B cell (primary cell): ENCODE results near the gene SECTM1. TPM values are rescaled to one million over a fixed set of nuclear protein-coding genes. Genes with fewer than 3 reads are reported as not detected.

Experiments
- ATAC-seq: fragments of 200-7000 bp; cut with Tn5 transposase; one replicate; pipeline ENCODE4 v1.10.0; 2021; ENCODE audit warnings: low read depth, mild to moderate bottlenecking, moderate number of reproducible peaks, moderate library complexity
- CTCF ChIA-PET: fragments of 350-600 bp; sonication (Branson Sonifier 250); formaldehyde crosslinking; loops from one replicate; lab custom pipeline; 2021; ENCODE audit warnings: antibody characterized with exemption, inconsistent platforms; lab: Charles Lee
- POLR2A ChIA-PET: fragments of 350-600 bp; sonication (Branson Sonifier 250); formaldehyde crosslinking; loops from one replicate; lab custom pipeline; 2021; ENCODE audit warnings: antibody characterized with exemption; lab: Charles Lee
- DNase-seq: peaks from one replicate; pipeline ENCODE4 v3.0.0; 2013
- H2AFZ ChIP-seq: 2 replicates; pipeline ENCODE4 v1.6.1; 2012; ENCODE audit warnings: mild to moderate bottlenecking, low read depth, low read length; ENCODE audit not compliant: insufficient read depth, poor library complexity, severe bottlenecking
- H3K27ac ChIP-seq, 2 donors: 1 replicate in 1 of 2; 2 replicates in 1 of 2; pipeline ENCODE4 v1.5.1; 2012 to 2013; ENCODE audit warnings: low read length in 2 of 2, mild to moderate bottlenecking in 2 of 2, moderate library complexity in 1 of 2
- H3K27me3 ChIP-seq, 4 experiments: fragments of 200-600 bp in 1 of 4; sonication (generic) in 1 of 4; replicated peaks in 1 of 4; 1 replicate in 2 of 4; 2 replicates in 2 of 4; pipeline versions ENCODE4 v1.6.1 to v1.7.0; 2013 to 2016; ENCODE audit warnings: low read length in 3 of 4, mild to moderate bottlenecking in 2 of 4, mixed read lengths in 1 of 4, moderate library complexity in 1 of 4; ENCODE audit not compliant: insufficient read depth in 4 of 4, control insufficient read depth in 3 of 4; ENCODE audit errors: control extremely low read depth in 1 of 4
- H3K36me3 ChIP-seq, 2 experiments: replicated peaks in 1 of 2; 1 replicate in 1 of 2; 2 replicates in 1 of 2; pipeline versions ENCODE4 v1.6.1 to v1.7.1; 2013; ENCODE audit warnings: low read length in 1 of 2; ENCODE audit not compliant: insufficient read depth in 2 of 2, control insufficient read depth in 1 of 2; ENCODE audit errors: control extremely low read depth in 1 of 2, extremely low read depth in 1 of 2
- H3K4me1 ChIP-seq, 2 donors: fragments of 200-600 bp in 1 of 2; sonication (generic) in 1 of 2; 1 replicate in 1 of 2; 2 replicates in 1 of 2; pipeline versions ENCODE4 v1.5.1 to v1.6.1; 2013 to 2017; ENCODE audit warnings: low read length in 2 of 2; ENCODE audit not compliant: control insufficient read depth in 2 of 2, insufficient read depth in 2 of 2
- H3K4me2 ChIP-seq: replicated peaks from 2 replicates; pipeline ENCODE3; 2012; ENCODE audit warnings: mild to moderate bottlenecking, low read depth, low read length; ENCODE audit not compliant: poor library complexity, severe bottlenecking
- H3K4me3 ChIP-seq, 5 experiments: fragments of 200-600 bp in 1 of 5; sonication (generic) in 1 of 5; 1 replicate in 3 of 5; 2 replicates in 2 of 5; pipeline versions ENCODE4 v1.5.1 to v1.7.0; 2011 to 2016; ENCODE audit warnings: low read length in 4 of 5, mild to moderate bottlenecking in 4 of 5, low read depth in 2 of 5, control low read depth in 1 of 5, moderate library complexity in 1 of 5; ENCODE audit not compliant: insufficient read depth in 1 of 5; ENCODE audit errors: control extremely low read depth in 1 of 5, extremely low read depth in 1 of 5
- H3K79me2 ChIP-seq: fragments of 200-600 bp; sonication (generic); one replicate; pipeline ENCODE4 v1.6.0; 2016; ENCODE audit warnings: low read length; ENCODE audit not compliant: control insufficient read depth, insufficient read depth
- H3K9ac ChIP-seq: fragments of 200-600 bp; sonication (generic); 2 replicates; pipeline ENCODE4 v1.6.1; 2017; ENCODE audit warnings: mild to moderate bottlenecking, low read length, moderate library complexity
- H3K9me3 ChIP-seq, 3 donors: one replicate each; pipeline versions ENCODE4 v1.6.1 to v1.7.1; 2013; ENCODE audit warnings: low read length in 2 of 3; ENCODE audit not compliant: control insufficient read depth in 2 of 3, insufficient read depth in 1 of 3; ENCODE audit errors: control extremely low read depth in 1 of 3
- H4K20me1 ChIP-seq: 2 replicates; pipeline ENCODE4 v1.6.0; 2012; ENCODE audit warnings: mild to moderate bottlenecking, low read length; ENCODE audit not compliant: insufficient read depth, control insufficient read depth, poor library complexity, severe bottlenecking
- H3K27ac Mint-ChIP-seq: one replicate; pipeline ENCODE4 v1.8.0; 2021; ENCODE audit warnings: mixed read lengths
- H3K27me3 Mint-ChIP-seq: one replicate; pipeline ENCODE4 v1.8.0; 2021; ENCODE audit warnings: mixed read lengths
- H3K4me1 Mint-ChIP-seq: one replicate; pipeline ENCODE4 v1.8.0; 2021; ENCODE audit warnings: mixed read lengths
- H3K4me3 Mint-ChIP-seq: one replicate; pipeline ENCODE4 v1.8.0; 2021; ENCODE audit warnings: mixed read lengths
- H3K9me3 Mint-ChIP-seq: one replicate; pipeline ENCODE4 v1.8.0; 2022; ENCODE audit warnings: mixed read lengths; ENCODE audit not compliant: insufficient read depth
- CTCF ChIP-seq: fragments of 200-600 bp; IDR thresholded peaks from one replicate; pipeline ENCODE4 v1.8.0; 2022; ENCODE audit warnings: antibody characterized with exemption, mild to moderate bottlenecking
- EZH2 ChIP-seq: IDR thresholded peaks from 2 replicates; pipeline ENCODE4 v1.6.1; 2012; ENCODE audit warnings: borderline replicate concordance, low read depth, mild to moderate bottlenecking, moderate library complexity, low read length; ENCODE audit not compliant: insufficient read depth, poor library complexity, severe bottlenecking
- WGBS: methylation state at CpG from one replicate; pipeline ENCODE4 v1.1.5; 2013; ENCODE audit warnings: missing lambda C conversion rate; ENCODE audit not compliant: insufficient coverage; 5-methylcytosine and 5-hydroxymethylcytosine counted together
- intact Hi-C: fragments of 100-400 bp; cut with micrococcal nuclease; formaldehyde crosslinking; loops from one replicate; pipeline ENCODE4 v1.10.0; 2022
- polyA plus RNA-seq: library from polyadenylated mRNA; depleted of rRNA; stranded (reverse); fragments of >200 nt; gene quantifications from 2 replicates; pipeline ENCODE4 v1.2.3, GENCODE V29; 2012
- total RNA-seq, 2 donors: library from RNA; stranded (reverse); fragments of 120-200 nt in 1 of 2; gene quantifications; 1 replicate in 1 of 2; 2 replicates in 1 of 2; pipeline versions ENCODE4 v1.2.3 to v1.2.4, GENCODE V29; 2013 to 2022

SECTM1 gene
- total and polyA plus RNA-seq, 2 donors (not counting 1 experiment from before 2014, with no cell fraction given): 0.17 to 1.2 TPM

- ChIA-PET CTCF (no interaction called here), POLR2A (no interaction called here)
- H3K27ac Mint-ChIP-seq: no peak overlapping the region
- H3K4me3 Mint-ChIP-seq: no peak overlapping the region
- DNase-seq (no peak), ATAC-seq (no peak)
- Histone ChIP-seq H3K27me3 (peaks cover 0 to 10% (median 0%) of the 10 kb centered on the region in 4 experiments), H3K36me3 (no peaks in the 10 kb centered on the region), H3K4me2 (no peak overlapping the region), H4K20me1 (no peaks in the 10 kb centered on the region), H3K4me1 (peaks cover 0 to 6% of the 10 kb centered on the region in 2 donors), H3K9me3 (peaks cover 0 to 4% (median 0%) of the 10 kb centered on the region in 3 donors), H3K4me3 (no peak overlapping the region), H3K79me2 (no peaks in the 10 kb centered on the region), H2AFZ (no peak overlapping the region), H3K9ac (no peak overlapping the region), H3K27ac (no peak overlapping the region)
- WGBS: 93% methylated on average over 24 of the region's 25 CpGs
- intact Hi-C loops: no loop called here
- H3K27me3 Mint-ChIP-seq: no peaks in the 10 kb centered on the region
- peaks cover 9% of the 10 kb centered on the region for H3K4me1 Mint-ChIP-seq
- TF ChIP-seq EZH2: no peak
- TF ChIP-seq CTCF: no peak
- H3K9me3 Mint-ChIP-seq: no peaks in the 10 kb centered on the region
Observed at GRCh38 chr17:82282239-82283207, 51.0 kb downstream of the SECTM1 start.
